HG03521 (cell line): ENCODE data around the gene LYPD4.
"Not testable (repeated sequence)": the region's sequence is repeated elsewhere in the genome, so short reads cannot be mapped to it uniquely, and the experiment has no call there.

ENCODE experiments used
- ATAC-seq: cut with Tn5 transposase; IDR thresholded peaks from one replicate; pipeline ENCODE4 v1.9.1; 2021; ENCODE audit warnings: mild to moderate bottlenecking, moderate library complexity; ENCODE audit not compliant: unreplicated experiment

The LYPD4 gene

GRCh38 chr19:41875973-41876372, 31.5 kb upstream of the LYPD4 start:
- not testable (repeated sequence) for ATAC-seq

GRCh38 chr19:41872775-41873647, 28.5 kb upstream of the LYPD4 start:
- ATAC-seq = no peak

GRCh38 chr19:41872384-41872774, 27.9 kb upstream of the LYPD4 start:
- ATAC-seq = no peak

- ATAC-seq = no peak
Observed at GRCh38 chr19:41871573-41872383, 27.3 kb upstream of the LYPD4 start.

- ATAC-seq = no peak
Observed at GRCh38 chr19:41870401-41870873, 26.0 kb upstream of the LYPD4 start.

- ATAC-seq = no peak
Observed at GRCh38 chr19:41869374-41869955, 25.0 kb upstream of the LYPD4 start.

GRCh38 chr19:41868989-41869300, 24.5 kb upstream of the LYPD4 start:
- no peak for ATAC-seq

GRCh38 chr19:41868120-41868988, 23.9 kb upstream of the LYPD4 start:
- ATAC-seq = no peak

- ATAC-seq = no peak
Observed at GRCh38 chr19:41866284-41866683, 21.8 kb upstream of the LYPD4 start.

GRCh38 chr19:41864374-41864773, 19.9 kb upstream of the LYPD4 start:
- ATAC-seq = no peak

- ATAC-seq = no peak
Observed at GRCh38 chr19:41863209-41863931, 18.9 kb upstream of the LYPD4 start.

- ATAC-seq = no peak
Observed at GRCh38 chr19:41862445-41862986, 18.0 kb upstream of the LYPD4 start.

GRCh38 chr19:41861846-41862245, 17.4 kb upstream of the LYPD4 start:
- ATAC-seq = no peak

- ATAC-seq = no peak
Observed at GRCh38 chr19:41861116-41861768, 16.8 kb upstream of the LYPD4 start.

- no peak for ATAC-seq
Observed at GRCh38 chr19:41860419-41861115, 16.1 kb upstream of the LYPD4 start.

GRCh38 chr19:41859618-41860418, 15.3 kb upstream of the LYPD4 start, which contains the start of gene RPS19:
Gene RPS19 (plus strand): TSS chr19:41860255. CDS start chr19:41860775, 520 bp downstream.
- ATAC-seq = peak; percentile 78

- no peak for ATAC-seq
Observed at GRCh38 chr19:41859213-41859617, 14.7 kb upstream of the LYPD4 start.

GRCh38 chr19:41853768-41854167, 9.3 kb upstream of the LYPD4 start:
- ATAC-seq = no peak
